Uterus (tissue), 2 donors: Measurements from ENCODE around the gene TMPRSS6.

ENCODE experiments used
- CTCF ChIP-seq, 4 experiments: fragments of 200-600 bp in 2 of 4; fragments of 450-650 bp in 2 of 4; sonication (generic) in 2 of 4; IDR thresholded peaks; one replicate each; pipeline ENCODE4 v1.5.1; 2016 to 2019; ENCODE audit warnings: antibody characterized with exemption in 4 of 4, mild to moderate bottlenecking in 2 of 4, moderate library complexity in 1 of 4
- POLR2A ChIP-seq, 2 donors: fragments of 450-650 bp; IDR thresholded peaks; one replicate each; pipeline ENCODE4 v1.6.1; 2016; ENCODE audit warnings: antibody characterized with exemption in 2 of 2, mild to moderate bottlenecking in 1 of 2, moderate library complexity in 1 of 2

- TF ChIP-seq POLR2A (IDR thresholded peaks at IDR 0.05), result no peak
- no peak for TF ChIP-seq CTCF (IDR thresholded peaks at IDR 0.05)
These were observed 25.5 kb upstream of the TMPRSS6 start for GRCh38 chr22:37135023-37135422.
